Measurements from ENCODE around the gene ZNF385B.

ZNF385B gene

DNA sequence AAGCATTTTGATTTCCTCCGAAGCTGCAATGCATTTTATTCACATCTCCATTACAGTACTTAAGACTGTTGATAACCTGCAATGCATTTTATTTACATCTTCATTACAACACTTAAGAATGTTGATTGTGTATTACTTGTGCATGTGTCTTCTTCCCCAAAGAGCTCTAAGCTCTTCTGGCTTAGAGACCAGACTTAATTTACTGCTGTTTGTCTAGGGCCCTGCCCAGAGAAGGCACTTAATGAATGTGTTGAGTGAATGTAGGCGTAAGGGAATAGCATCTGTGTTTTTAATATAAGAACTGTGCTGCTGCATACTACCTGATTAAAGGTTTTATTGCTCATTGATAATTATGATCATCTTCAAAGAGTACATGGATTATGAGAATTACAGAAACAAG is 295.6 kb downstream of the ZNF385B start:
- no peak overlapping the region for H3K4me3 ChIP-seq (ENCODE audit: low read length)
- no peak for DNase-seq (ENCODE audit: low read depth)
- TF ChIP-seq, protein P1, sequence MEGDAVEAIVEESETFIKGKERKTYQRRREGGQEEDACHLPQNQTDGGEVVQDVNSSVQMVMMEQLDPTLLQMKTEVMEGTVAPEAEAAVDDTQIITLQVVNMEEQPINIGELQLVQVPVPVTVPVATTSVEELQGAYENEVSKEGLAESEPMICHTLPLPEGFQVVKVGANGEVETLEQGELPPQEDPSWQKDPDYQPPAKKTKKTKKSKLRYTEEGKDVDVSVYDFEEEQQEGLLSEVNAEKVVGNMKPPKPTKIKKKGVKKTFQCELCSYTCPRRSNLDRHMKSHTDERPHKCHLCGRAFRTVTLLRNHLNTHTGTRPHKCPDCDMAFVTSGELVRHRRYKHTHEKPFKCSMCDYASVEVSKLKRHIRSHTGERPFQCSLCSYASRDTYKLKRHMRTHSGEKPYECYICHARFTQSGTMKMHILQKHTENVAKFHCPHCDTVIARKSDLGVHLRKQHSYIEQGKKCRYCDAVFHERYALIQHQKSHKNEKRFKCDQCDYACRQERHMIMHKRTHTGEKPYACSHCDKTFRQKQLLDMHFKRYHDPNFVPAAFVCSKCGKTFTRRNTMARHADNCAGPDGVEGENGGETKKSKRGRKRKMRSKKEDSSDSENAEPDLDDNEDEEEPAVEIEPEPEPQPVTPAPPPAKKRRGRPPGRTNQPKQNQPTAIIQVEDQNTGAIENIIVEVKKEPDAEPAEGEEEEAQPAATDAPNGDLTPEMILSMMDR (IDR thresholded peaks at IDR 0.05; ENCODE audit: insufficient read depth, low read depth, low read length, missing control alignments), result no peak

DNA sequence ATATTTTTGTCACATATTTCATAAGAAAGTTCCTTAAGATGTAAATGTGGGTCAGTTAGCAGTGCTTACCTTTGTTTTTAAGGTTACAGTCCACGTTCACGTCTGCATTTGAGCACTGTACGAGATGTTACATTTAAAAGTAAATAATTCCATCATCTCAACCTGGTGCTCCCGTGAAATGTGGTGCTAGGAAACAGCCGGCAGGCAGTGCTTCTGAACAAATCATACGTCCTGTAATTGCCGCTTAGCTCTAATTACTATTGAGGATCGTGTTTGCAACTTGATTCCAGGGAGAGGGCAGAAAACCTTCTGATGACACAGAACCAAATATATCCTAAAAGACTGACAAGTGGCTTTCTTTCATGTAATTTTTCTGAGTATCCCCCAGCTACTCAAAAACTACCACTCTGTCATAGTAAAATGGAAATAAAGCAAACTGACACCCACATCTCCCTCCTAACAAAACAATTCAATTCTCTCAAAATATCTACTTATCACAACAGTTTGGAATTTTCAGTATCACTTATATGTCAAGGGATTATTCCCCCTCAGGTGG is 299.0 kb downstream of the ZNF385B start:
- DNase-seq (ENCODE audit: low read depth), result no peak
- TF ChIP-seq, protein P1 (IDR thresholded peaks at IDR 0.05; ENCODE audit: insufficient read depth, low read depth, low read length, missing control alignments), result no peak
- no peak overlapping the region for H3K4me3 ChIP-seq (ENCODE audit: low read length)

DNA sequence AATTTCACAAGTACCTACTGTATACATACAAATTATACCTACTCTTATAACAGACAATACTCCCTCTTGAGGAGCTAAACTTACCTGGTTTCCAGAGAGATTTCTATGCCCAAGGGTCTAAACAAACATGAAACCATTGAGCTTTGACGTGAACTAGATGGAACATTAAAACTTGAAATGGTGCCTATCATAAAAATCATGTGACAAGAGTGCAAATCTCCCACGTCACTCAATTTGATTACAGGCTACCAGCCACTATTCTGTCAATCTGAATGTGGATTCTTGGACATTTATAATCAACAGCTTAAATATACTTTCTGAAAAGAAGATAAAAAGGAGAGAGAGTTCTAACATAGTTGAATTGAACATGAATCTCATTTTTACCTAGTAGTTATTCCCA is 299.7 kb downstream of the ZNF385B start:
- TF ChIP-seq, protein P1 (IDR thresholded peaks at IDR 0.05; ENCODE audit: insufficient read depth, low read depth, low read length, missing control alignments), result no peak
- no peak overlapping the region for H3K4me3 ChIP-seq (ENCODE audit: low read length)
- no peak for DNase-seq (ENCODE audit: low read depth)

DNA sequence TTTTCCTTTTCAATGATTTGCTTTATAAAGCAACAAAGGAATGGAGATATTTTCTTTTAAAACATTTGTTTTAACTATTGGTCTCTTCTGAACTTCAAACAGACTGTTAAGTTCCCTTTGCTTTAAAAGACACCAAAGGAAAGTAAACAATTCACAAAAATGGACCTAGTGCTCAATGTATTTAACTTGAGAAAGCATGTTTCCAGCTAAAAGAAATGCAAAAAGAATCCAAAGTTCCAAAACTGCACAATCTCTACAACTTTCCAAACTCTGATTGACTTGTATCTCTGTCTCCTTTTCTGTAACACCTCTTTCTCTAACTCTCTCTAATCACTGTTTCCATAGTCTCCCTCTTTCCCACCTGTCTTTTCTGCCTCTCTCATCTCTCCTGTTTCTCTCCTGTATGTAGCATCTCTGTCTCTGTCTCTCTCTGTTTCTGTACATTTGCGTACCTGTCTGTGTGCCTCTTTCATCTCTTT is 301.1 kb downstream of the ZNF385B start:
- TF ChIP-seq, protein P1 (IDR thresholded peaks at IDR 0.05; ENCODE audit: insufficient read depth, low read depth, low read length, missing control alignments), result no peak
- H3K4me3 ChIP-seq (ENCODE audit: low read length), result no peak overlapping the region
- DNase-seq (ENCODE audit: low read depth), result no peak

DNA sequence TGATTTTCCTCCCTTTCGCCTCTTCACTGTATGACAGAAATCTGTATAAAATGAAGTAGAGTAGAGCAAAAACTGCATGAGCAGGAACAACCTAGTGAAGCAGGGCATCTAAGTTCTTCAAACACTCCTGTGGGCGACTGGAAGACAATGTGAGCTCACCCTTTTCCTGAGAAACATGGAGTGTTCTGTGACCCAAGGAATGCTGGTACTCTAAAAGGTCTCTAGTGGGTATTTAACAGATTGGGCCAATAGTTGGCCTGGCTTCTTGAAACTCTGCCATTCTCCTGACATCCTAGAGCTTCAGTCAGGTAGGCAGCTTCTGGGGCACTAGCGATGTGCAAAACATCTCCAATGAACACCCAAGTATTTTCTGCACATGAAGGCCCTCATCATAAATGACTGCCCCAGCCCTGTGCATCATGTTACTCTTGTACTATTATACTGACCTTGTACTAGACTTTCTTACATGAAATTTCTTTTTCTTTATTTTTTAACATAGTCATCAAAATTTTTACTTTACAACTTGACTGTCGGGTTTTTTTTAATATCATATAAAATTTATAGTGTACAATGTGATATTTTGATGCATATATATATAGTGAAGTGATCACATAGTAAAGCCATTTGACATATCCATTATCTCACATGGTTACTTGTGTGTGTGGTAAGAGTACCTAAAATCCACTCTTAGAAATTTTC is 302.2 kb downstream of the ZNF385B start:
- no peak overlapping the region for H3K4me3 ChIP-seq (ENCODE audit: low read length)
- DNase-seq (ENCODE audit: low read depth), result no peak
- TF ChIP-seq, protein P1 (IDR thresholded peaks at IDR 0.05; ENCODE audit: insufficient read depth, low read depth, low read length, missing control alignments), result no peak

DNA sequence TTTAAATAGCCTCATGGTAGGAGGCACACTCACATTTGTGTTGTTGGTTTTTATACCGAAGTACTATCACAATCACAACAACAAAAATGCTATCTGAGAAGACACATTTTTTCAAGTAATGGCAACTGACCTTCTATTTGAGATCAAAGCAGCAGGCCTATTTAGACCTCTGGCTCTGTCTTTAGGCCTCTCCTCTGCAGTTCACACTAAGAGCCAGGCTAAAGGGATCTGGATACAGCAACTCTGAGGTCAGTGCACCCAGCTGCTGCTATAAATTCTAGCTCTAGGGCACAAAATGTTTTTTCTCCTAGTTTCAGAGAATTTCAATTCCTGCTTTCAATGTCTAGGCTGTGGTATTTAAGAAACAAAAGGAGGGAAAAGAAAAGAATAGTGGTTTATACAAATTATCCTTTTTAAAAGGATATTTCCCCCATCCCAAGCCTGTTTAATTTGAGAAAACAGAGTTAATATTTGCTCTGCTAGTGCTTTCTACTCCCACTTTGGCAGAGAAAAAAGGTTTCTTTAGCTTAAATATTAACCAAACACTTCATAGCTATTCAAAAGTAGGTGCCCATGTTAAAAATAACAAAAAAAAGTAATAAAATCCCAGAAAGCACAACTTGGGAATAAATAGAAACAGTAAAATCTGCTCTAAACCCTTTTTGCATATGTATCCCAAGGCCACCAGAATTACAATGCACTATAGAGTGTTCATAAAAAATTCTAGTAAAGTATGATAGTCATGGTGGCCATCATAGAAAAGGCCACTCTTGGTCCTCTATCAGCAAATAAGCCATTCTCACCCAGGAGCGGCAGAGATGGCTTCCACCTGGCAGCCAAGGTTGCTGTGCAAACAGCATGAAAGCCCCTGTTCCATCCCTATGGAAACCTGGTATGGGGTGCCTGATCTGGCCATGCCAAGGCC is 303.1 kb downstream of the ZNF385B start:
- H3K4me3 ChIP-seq (ENCODE audit: low read length), result no peak overlapping the region
- TF ChIP-seq, protein P1 (IDR thresholded peaks at IDR 0.05; ENCODE audit: insufficient read depth, low read depth, low read length, missing control alignments), result no peak
- no peak for DNase-seq (ENCODE audit: low read depth)
